Measurements from ENCODE around the gene PRRT4.

DNA sequence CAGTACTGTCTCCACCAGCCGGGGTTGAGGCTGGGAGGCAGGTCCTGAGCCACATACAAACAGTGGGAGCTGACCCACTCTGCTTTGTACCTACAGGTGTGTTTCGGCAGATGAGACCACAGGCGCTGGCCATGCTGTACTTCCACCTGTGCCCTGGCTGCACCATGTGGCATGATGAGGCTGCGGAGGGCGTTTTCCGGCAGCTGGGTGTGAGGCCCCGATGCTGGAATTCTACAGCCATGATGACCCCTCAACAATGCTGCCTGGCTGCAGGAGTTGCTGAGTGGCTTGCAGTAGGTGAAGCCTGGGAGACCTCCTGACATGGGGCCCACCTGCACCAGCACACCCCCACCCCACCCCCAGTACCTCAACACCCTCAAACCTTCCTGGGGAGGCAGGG lies 30.3 kb upstream of the PRRT4 start:
- TF ChIP-seq POLR2A (IDR thresholded peaks at IDR 0.05): no peak
- TF ChIP-seq, protein P1, sequence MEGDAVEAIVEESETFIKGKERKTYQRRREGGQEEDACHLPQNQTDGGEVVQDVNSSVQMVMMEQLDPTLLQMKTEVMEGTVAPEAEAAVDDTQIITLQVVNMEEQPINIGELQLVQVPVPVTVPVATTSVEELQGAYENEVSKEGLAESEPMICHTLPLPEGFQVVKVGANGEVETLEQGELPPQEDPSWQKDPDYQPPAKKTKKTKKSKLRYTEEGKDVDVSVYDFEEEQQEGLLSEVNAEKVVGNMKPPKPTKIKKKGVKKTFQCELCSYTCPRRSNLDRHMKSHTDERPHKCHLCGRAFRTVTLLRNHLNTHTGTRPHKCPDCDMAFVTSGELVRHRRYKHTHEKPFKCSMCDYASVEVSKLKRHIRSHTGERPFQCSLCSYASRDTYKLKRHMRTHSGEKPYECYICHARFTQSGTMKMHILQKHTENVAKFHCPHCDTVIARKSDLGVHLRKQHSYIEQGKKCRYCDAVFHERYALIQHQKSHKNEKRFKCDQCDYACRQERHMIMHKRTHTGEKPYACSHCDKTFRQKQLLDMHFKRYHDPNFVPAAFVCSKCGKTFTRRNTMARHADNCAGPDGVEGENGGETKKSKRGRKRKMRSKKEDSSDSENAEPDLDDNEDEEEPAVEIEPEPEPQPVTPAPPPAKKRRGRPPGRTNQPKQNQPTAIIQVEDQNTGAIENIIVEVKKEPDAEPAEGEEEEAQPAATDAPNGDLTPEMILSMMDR (IDR thresholded peaks at IDR 0.05): no peak
